SK-N-MC (cell line): Measurements from ENCODE around the gene PDS5A.

Source experiments
- EZH2 ChIP-seq: fragments of 200-600 bp; sonication (generic); IDR thresholded peaks from one replicate; pipeline ENCODE4 v1.6.1; 2017; ENCODE audit warnings: antibody characterized with exemption
- FOXP2 ChIP-seq: optimal IDR thresholded peaks from 2 replicates; pipeline ENCODE3; 2011; ENCODE audit warnings: mild to moderate bottlenecking, moderate library complexity; ENCODE audit not compliant: insufficient read depth; ENCODE audit errors: extremely low read length, control extremely low read depth

GRCh38 chr4:39900966-39901365, 76.7 kb downstream of the PDS5A start:
- TF ChIP-seq EZH2 (no peak), FOXP2 (no peak)
